K562 (cell line): ENCODE data around the gene HPSE2. TPM values are rescaled to one million over a fixed set of nuclear protein-coding genes. Genes with fewer than 3 reads are reported as not detected.
A peak's percentile ranks its signal among the peaks of the same experiment; 100 is the strongest.

ENCODE experiments used
- CREB3 ChIP-seq: fragments of 450-650 bp; conservative IDR thresholded peaks from 2 replicates; pipeline ENCODE4 v1.6.1; 2016; ENCODE audit warnings: missing genetic modification characterization, low read depth, mild to moderate bottlenecking, missing compliant biosample characterization, moderate library complexity
- FIP1L1 ChIP-seq: fragments of 200-400 bp; formaldehyde crosslinking; IDR thresholded peaks from 2 replicates; pipeline ENCODE4 v1.6.1; 2018; ENCODE audit warnings: mild to moderate bottlenecking, low read depth, low read length; ENCODE audit not compliant: poor library complexity, severe bottlenecking
- HES1 ChIP-seq: fragments of 450-650 bp; IDR thresholded peaks from 2 replicates; pipeline ENCODE4 v1.6.1; 2016; ENCODE audit warnings: low read depth, mild to moderate bottlenecking, moderate library complexity
- RERE ChIP-seq: sonication (generic); formaldehyde crosslinking; IDR thresholded peaks from 2 replicates; pipeline ENCODE4 v1.8.0; 2023; ENCODE audit warnings: missing genetic modification reagents, mild to moderate bottlenecking, borderline replicate concordance
- SMAD3 ChIP-seq: fragments of 450-650 bp; formaldehyde crosslinking; conservative IDR thresholded peaks from 2 replicates; pipeline ENCODE4 v1.4.0; 2020; ENCODE audit warnings: mild to moderate bottlenecking
- TEAD2 ChIP-seq: fragments of 450-650 bp; IDR thresholded peaks from 2 replicates; pipeline ENCODE4 v1.6.1; 2016; ENCODE audit warnings: missing genetic modification characterization, control low read depth, missing compliant biosample characterization
- ZEB2 ChIP-seq: fragments of 450-650 bp; IDR thresholded peaks from 2 replicates; pipeline ENCODE4 v1.6.1; 2016
- polyA plus RNA-seq, 8 experiments: library from polyadenylated mRNA; depleted of rRNA in 4 of 8; stranded (reverse) in 5 of 8; unstranded in 3 of 8; fragments of >200 nt; fragmentation: Nextera tagmentation in 2 of 8; fragmentation: Illumina TruSeq in 1 of 8; extraction: Ambion mirVana in 2 of 8; extraction: Trizol in 1 of 8; gene quantifications; 2 replicates each; pipeline versions ENCODE4 v1.2.1 to v1.2.3, GENCODE V29; 2011 to 2014; ENCODE audit warnings: inconsistent platforms in 1 of 8, missing spikeins in 1 of 8
- total RNA-seq, 7 experiments: library from RNA; depleted of rRNA in 6 of 7; stranded (reverse); fragments of >200 nt in 6 of 7; fragmentation: Illumina TruSeq in 2 of 7; extraction: Trizol in 2 of 7; gene quantifications; 2 replicates each; pipeline versions ENCODE4 v1.2.1 to v1.2.3, GENCODE V29; 2011 to 2021; ENCODE audit warnings: low replicate concordance in 1 of 7
- TF ChIP-seq, protein P1 (sequence below): fragments of 450-650 bp; IDR thresholded peaks from 2 replicates; pipeline ENCODE4 v1.6.1; 2016; ENCODE audit warnings: mild to moderate bottlenecking, moderate library complexity

The HPSE2 gene
- total and polyA plus RNA-seq, 9 of the 15 experiments (the other 6 are each of a cell fraction or from before 2014, with no cell fraction given) = 0.03 to 0.10 (median 0.04) TPM; not detected in 2

GRCh38 chr10:98778277-98778759 is 457.3 kb downstream of the HPSE2 start (continued):
- TF ChIP-seq RERE = no peak
- TF ChIP-seq, protein P1, sequence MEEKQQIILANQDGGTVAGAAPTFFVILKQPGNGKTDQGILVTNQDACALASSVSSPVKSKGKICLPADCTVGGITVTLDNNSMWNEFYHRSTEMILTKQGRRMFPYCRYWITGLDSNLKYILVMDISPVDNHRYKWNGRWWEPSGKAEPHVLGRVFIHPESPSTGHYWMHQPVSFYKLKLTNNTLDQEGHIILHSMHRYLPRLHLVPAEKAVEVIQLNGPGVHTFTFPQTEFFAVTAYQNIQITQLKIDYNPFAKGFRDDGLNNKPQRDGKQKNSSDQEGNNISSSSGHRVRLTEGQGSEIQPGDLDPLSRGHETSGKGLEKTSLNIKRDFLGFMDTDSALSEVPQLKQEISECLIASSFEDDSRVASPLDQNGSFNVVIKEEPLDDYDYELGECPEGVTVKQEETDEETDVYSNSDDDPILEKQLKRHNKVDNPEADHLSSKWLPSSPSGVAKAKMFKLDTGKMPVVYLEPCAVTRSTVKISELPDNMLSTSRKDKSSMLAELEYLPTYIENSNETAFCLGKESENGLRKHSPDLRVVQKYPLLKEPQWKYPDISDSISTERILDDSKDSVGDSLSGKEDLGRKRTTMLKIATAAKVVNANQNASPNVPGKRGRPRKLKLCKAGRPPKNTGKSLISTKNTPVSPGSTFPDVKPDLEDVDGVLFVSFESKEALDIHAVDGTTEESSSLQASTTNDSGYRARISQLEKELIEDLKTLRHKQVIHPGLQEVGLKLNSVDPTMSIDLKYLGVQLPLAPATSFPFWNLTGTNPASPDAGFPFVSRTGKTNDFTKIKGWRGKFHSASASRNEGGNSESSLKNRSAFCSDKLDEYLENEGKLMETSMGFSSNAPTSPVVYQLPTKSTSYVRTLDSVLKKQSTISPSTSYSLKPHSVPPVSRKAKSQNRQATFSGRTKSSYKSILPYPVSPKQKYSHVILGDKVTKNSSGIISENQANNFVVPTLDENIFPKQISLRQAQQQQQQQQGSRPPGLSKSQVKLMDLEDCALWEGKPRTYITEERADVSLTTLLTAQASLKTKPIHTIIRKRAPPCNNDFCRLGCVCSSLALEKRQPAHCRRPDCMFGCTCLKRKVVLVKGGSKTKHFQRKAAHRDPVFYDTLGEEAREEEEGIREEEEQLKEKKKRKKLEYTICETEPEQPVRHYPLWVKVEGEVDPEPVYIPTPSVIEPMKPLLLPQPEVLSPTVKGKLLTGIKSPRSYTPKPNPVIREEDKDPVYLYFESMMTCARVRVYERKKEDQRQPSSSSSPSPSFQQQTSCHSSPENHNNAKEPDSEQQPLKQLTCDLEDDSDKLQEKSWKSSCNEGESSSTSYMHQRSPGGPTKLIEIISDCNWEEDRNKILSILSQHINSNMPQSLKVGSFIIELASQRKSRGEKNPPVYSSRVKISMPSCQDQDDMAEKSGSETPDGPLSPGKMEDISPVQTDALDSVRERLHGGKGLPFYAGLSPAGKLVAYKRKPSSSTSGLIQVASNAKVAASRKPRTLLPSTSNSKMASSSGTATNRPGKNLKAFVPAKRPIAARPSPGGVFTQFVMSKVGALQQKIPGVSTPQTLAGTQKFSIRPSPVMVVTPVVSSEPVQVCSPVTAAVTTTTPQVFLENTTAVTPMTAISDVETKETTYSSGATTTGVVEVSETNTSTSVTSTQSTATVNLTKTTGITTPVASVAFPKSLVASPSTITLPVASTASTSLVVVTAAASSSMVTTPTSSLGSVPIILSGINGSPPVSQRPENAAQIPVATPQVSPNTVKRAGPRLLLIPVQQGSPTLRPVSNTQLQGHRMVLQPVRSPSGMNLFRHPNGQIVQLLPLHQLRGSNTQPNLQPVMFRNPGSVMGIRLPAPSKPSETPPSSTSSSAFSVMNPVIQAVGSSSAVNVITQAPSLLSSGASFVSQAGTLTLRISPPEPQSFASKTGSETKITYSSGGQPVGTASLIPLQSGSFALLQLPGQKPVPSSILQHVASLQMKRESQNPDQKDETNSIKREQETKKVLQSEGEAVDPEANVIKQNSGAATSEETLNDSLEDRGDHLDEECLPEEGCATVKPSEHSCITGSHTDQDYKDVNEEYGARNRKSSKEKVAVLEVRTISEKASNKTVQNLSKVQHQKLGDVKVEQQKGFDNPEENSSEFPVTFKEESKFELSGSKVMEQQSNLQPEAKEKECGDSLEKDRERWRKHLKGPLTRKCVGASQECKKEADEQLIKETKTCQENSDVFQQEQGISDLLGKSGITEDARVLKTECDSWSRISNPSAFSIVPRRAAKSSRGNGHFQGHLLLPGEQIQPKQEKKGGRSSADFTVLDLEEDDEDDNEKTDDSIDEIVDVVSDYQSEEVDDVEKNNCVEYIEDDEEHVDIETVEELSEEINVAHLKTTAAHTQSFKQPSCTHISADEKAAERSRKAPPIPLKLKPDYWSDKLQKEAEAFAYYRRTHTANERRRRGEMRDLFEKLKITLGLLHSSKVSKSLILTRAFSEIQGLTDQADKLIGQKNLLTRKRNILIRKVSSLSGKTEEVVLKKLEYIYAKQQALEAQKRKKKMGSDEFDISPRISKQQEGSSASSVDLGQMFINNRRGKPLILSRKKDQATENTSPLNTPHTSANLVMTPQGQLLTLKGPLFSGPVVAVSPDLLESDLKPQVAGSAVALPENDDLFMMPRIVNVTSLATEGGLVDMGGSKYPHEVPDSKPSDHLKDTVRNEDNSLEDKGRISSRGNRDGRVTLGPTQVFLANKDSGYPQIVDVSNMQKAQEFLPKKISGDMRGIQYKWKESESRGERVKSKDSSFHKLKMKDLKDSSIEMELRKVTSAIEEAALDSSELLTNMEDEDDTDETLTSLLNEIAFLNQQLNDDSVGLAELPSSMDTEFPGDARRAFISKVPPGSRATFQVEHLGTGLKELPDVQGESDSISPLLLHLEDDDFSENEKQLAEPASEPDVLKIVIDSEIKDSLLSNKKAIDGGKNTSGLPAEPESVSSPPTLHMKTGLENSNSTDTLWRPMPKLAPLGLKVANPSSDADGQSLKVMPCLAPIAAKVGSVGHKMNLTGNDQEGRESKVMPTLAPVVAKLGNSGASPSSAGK = no peak
- TF ChIP-seq TEAD2 (tag) = no peak
- no peak; the same call in 1 of the 2 replicates for TF ChIP-seq CREB3
- TF ChIP-seq ZEB2 = peak; percentile 52; the same call in 1 of the 2 replicates
- TF ChIP-seq SMAD3 = no peak
- no peak for TF ChIP-seq FIP1L1
- TF ChIP-seq HES1 = peak; percentile 46; the same call in 1 of the 2 replicates
